ENCODE measurements around the gene LMX1B.

LMX1B gene

GRCh38 chr9:126683698-126684044, 69.9 kb downstream of the LMX1B start:
- Histone ChIP-seq H3K79me1 (ENCODE audit: low read length) (no peaks in the 10 kb centered on the region), H3K79me2 (ENCODE audit: control insufficient read depth, insufficient read depth, low read length) (no peaks in the 10 kb centered on the region), H3K23ac (ENCODE audit: low read length) (no peak overlapping the region), H3K56ac (ENCODE audit: low read length) (no peak overlapping the region), H3K36me3 (ENCODE audit: control insufficient read depth, insufficient read depth, low read length) (no peaks in the 10 kb centered on the region), H3K4me1 (ENCODE audit: control insufficient read depth, low read depth, low read length) (no peaks in the 10 kb centered on the region), H3K4ac (ENCODE audit: low read depth, low read length) (no peak overlapping the region), H3K27me3 (ENCODE audit: insufficient read depth, low read length, poor library complexity) (peaks cover 60% of the 10 kb centered on the region), H2BK5ac (ENCODE audit: low read length) (no peak overlapping the region), H3K4me2 (ENCODE audit: low read length) (no peak overlapping the region), H2BK15ac (replicated peaks; ENCODE audit: low read depth) (no peak overlapping the region), H3K27ac (ENCODE audit: low read depth, low read length) (no peak overlapping the region), H3K18ac (ENCODE audit: low read length) (no peak overlapping the region), H2BK120ac (ENCODE audit: low read depth, low read length) (no peak overlapping the region), H3K4me3 (ENCODE audit: low read length) (no peak overlapping the region), H2AK5ac (ENCODE audit: low read length) (no peak overlapping the region), H4K8ac (ENCODE audit: low read depth, low read length) (no peak overlapping the region), H4K5ac (ENCODE audit: low read length) (no peak overlapping the region), H3K9ac (ENCODE audit: low read length) (no peak overlapping the region)
- no peak for DNase-seq
- no CpG with 5 or more reads among the region's 5 CpGs for WGBS (ENCODE audit: extremely low coverage, insufficient coverage, low lambda C conversion rate)

DNA sequence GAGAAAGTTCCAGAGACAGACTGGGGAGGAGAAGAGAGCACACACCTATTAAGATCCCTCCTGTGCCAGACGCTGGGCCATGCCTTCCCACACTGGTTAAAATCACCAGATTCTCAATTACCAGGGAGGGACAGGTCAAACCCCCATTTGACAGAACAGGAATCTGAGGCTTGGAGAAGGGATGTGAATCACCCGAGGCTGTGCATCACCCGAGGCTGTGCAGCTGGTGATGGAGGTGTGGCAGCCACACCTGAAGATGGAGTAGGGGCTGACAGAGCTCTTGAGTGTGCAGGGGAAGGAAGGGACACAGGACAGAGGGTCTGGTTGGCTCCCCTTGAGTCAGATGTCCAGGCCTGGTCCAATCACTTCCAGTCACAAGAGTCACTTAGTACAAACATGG, 70.6 kb downstream of the LMX1B start:
- no peak overlapping the region for H3K4ac ChIP-seq (ENCODE audit: low read depth, low read length)
- no peak overlapping the region for H4K8ac ChIP-seq (ENCODE audit: low read depth, low read length)
- no peak overlapping the region for H2BK120ac ChIP-seq (ENCODE audit: low read depth, low read length)
- no peak overlapping the region for H3K56ac ChIP-seq (ENCODE audit: low read length)
- no peak overlapping the region for H2BK5ac ChIP-seq (ENCODE audit: low read length)
- H3K79me1 ChIP-seq (ENCODE audit: low read length): no peaks in the 10 kb centered on the region
- H3K4me3 ChIP-seq (ENCODE audit: low read length): no peak overlapping the region
- no peak for DNase-seq
- H3K23ac ChIP-seq (ENCODE audit: low read length): no peak overlapping the region
- no peak overlapping the region for H3K9ac ChIP-seq (ENCODE audit: low read length)
- H3K4me2 ChIP-seq (ENCODE audit: low read length): no peak overlapping the region
- no peaks in the 10 kb centered on the region for H3K79me2 ChIP-seq (ENCODE audit: control insufficient read depth, insufficient read depth, low read length)
- H3K18ac ChIP-seq (ENCODE audit: low read length): no peak overlapping the region
- no peaks in the 10 kb centered on the region for H3K36me3 ChIP-seq (ENCODE audit: control insufficient read depth, insufficient read depth, low read length)
- no CpG with 5 or more reads among the region's 3 CpGs for WGBS (ENCODE audit: extremely low coverage, insufficient coverage, low lambda C conversion rate)
- no peak overlapping the region for H3K27ac ChIP-seq (ENCODE audit: low read depth, low read length)
- H4K5ac ChIP-seq (ENCODE audit: low read length): no peak overlapping the region
- no peak overlapping the region for H2AK5ac ChIP-seq (ENCODE audit: low read length)
- peaks cover 54% of the 10 kb centered on the region for H3K27me3 ChIP-seq (ENCODE audit: insufficient read depth, low read length, poor library complexity)
- H3K4me1 ChIP-seq (ENCODE audit: control insufficient read depth, low read depth, low read length): no peaks in the 10 kb centered on the region
- no peak overlapping the region for H2BK15ac ChIP-seq (replicated peaks; ENCODE audit: low read depth)

DNA sequence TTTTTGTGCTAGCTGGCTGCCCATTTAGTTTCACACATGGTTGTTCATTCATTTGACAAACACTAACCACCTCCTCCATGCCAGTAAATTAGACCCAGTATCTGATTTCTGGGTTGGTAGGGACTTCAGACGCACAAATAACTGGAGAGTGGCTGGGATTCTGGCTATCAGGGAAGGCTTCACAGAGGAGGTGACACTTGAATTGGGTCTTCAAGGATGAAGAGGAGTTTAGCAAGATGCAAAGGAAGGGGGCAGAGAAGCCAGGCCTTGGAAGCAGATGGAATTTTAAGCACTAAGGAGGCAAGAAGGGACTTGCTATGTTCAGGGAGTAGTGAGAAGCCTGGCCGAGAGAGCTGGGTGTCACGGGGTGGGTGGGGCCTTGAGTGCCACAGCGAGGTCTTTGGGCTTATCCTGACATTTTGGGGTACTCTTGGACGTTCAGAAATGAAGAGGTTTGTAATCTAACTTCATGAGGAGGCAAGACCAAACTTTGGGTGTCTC, 71.3 kb downstream of the LMX1B start:
- Histone ChIP-seq H2BK5ac (ENCODE audit: low read length) (no peak overlapping the region), H3K27me3 (ENCODE audit: insufficient read depth, low read length, poor library complexity) (peaks cover 47% of the 10 kb centered on the region), H3K4me1 (ENCODE audit: control insufficient read depth, low read depth, low read length) (no peaks in the 10 kb centered on the region), H2BK120ac (ENCODE audit: low read depth, low read length) (no peak overlapping the region), H3K36me3 (ENCODE audit: control insufficient read depth, insufficient read depth, low read length) (no peaks in the 10 kb centered on the region), H3K18ac (ENCODE audit: low read length) (no peak overlapping the region), H2BK15ac (replicated peaks; ENCODE audit: low read depth) (no peak overlapping the region), H3K79me2 (ENCODE audit: control insufficient read depth, insufficient read depth, low read length) (no peaks in the 10 kb centered on the region), H3K9ac (ENCODE audit: low read length) (no peak overlapping the region), H4K8ac (ENCODE audit: low read depth, low read length) (no peak overlapping the region), H3K56ac (ENCODE audit: low read length) (no peak overlapping the region), H3K4me3 (ENCODE audit: low read length) (no peak overlapping the region), H3K4ac (ENCODE audit: low read depth, low read length) (no peak overlapping the region), H4K5ac (ENCODE audit: low read length) (no peak overlapping the region), H3K27ac (ENCODE audit: low read depth, low read length) (no peak overlapping the region), H3K4me2 (ENCODE audit: low read length) (no peak overlapping the region), H3K23ac (ENCODE audit: low read length) (no peak overlapping the region), H3K79me1 (ENCODE audit: low read length) (no peaks in the 10 kb centered on the region), H2AK5ac (ENCODE audit: low read length) (no peak overlapping the region)
- no CpG with 5 or more reads among the region's 5 CpGs for WGBS (ENCODE audit: extremely low coverage, insufficient coverage, low lambda C conversion rate)
- no peak for DNase-seq

- no peaks in the 10 kb centered on the region for H3K79me1 ChIP-seq (ENCODE audit: low read length)
- H4K5ac ChIP-seq (ENCODE audit: low read length): no peak overlapping the region
- H3K79me2 ChIP-seq (ENCODE audit: control insufficient read depth, insufficient read depth, low read length): no peaks in the 10 kb centered on the region
- H3K4ac ChIP-seq (ENCODE audit: low read depth, low read length): no peak overlapping the region
- H3K27ac ChIP-seq (ENCODE audit: low read depth, low read length): no peak overlapping the region
- H3K36me3 ChIP-seq (ENCODE audit: control insufficient read depth, insufficient read depth, low read length): no peaks in the 10 kb centered on the region
- no peak overlapping the region for H4K8ac ChIP-seq (ENCODE audit: low read depth, low read length)
- no peak overlapping the region for H3K9ac ChIP-seq (ENCODE audit: low read length)
- no CpG with 5 or more reads among the region's 20 CpGs for WGBS (ENCODE audit: extremely low coverage, insufficient coverage, low lambda C conversion rate)
- H3K23ac ChIP-seq (ENCODE audit: low read length): no peak overlapping the region
- no peaks in the 10 kb centered on the region for H3K4me1 ChIP-seq (ENCODE audit: control insufficient read depth, low read depth, low read length)
- H3K4me3 ChIP-seq (ENCODE audit: low read length): no peak overlapping the region
- DNase-seq: no peak
- H3K56ac ChIP-seq (ENCODE audit: low read length): no peak overlapping the region
- peaks cover 27% of the 10 kb centered on the region for H3K27me3 ChIP-seq (ENCODE audit: insufficient read depth, low read length, poor library complexity)
- no peak overlapping the region for H2AK5ac ChIP-seq (ENCODE audit: low read length)
- no peak overlapping the region for H2BK5ac ChIP-seq (ENCODE audit: low read length)
- no peak overlapping the region for H3K4me2 ChIP-seq (ENCODE audit: low read length)
- H2BK15ac ChIP-seq (replicated peaks; ENCODE audit: low read depth): no peak overlapping the region
- H2BK120ac ChIP-seq (ENCODE audit: low read depth, low read length): no peak overlapping the region
- no peak overlapping the region for H3K18ac ChIP-seq (ENCODE audit: low read length)
Observed at GRCh38 chr9:126687930-126688461, 74.3 kb downstream of the LMX1B start.

- Histone ChIP-seq H3K4me2 (ENCODE audit: low read length) (no peak overlapping the region), H3K79me1 (ENCODE audit: low read length) (no peaks in the 10 kb centered on the region), H3K36me3 (ENCODE audit: control insufficient read depth, insufficient read depth, low read length) (no peaks in the 10 kb centered on the region), H4K5ac (ENCODE audit: low read length) (no peak overlapping the region), H3K4me3 (ENCODE audit: low read length) (no peak overlapping the region), H3K23ac (ENCODE audit: low read length) (no peak overlapping the region), H3K4ac (ENCODE audit: low read depth, low read length) (no peak overlapping the region), H4K8ac (ENCODE audit: low read depth, low read length) (no peak overlapping the region), H3K27me3 (ENCODE audit: insufficient read depth, low read length, poor library complexity) (peaks cover 21% of the 10 kb centered on the region), H3K27ac (ENCODE audit: low read depth, low read length) (no peak overlapping the region), H2BK15ac (replicated peaks; ENCODE audit: low read depth) (no peak overlapping the region), H2BK5ac (ENCODE audit: low read length) (no peak overlapping the region), H3K18ac (ENCODE audit: low read length) (no peak overlapping the region), H2AK5ac (ENCODE audit: low read length) (no peak overlapping the region), H2BK120ac (ENCODE audit: low read depth, low read length) (no peak overlapping the region), H3K4me1 (ENCODE audit: control insufficient read depth, low read depth, low read length) (no peaks in the 10 kb centered on the region), H3K9ac (ENCODE audit: low read length) (no peak overlapping the region), H3K56ac (ENCODE audit: low read length) (no peak overlapping the region), H3K79me2 (ENCODE audit: control insufficient read depth, insufficient read depth, low read length) (no peaks in the 10 kb centered on the region)
- no peak for DNase-seq
- no CpG with 5 or more reads among the region's 3 CpGs for WGBS (ENCODE audit: extremely low coverage, insufficient coverage, low lambda C conversion rate)
Observed at GRCh38 chr9:126688617-126689016, 74.9 kb downstream of the LMX1B start.
